GM18519 (cell line): Measurements from ENCODE around the gene POLR2E.

Experiments used
- ATAC-seq: cut with Tn5 transposase; IDR thresholded peaks from one replicate; pipeline ENCODE4 v1.9.1; 2021; ENCODE audit warnings: mild to moderate bottlenecking, moderate library complexity; ENCODE audit not compliant: unreplicated experiment, low FRiP score

The POLR2E gene

GRCh38 chr19:1052349-1052975 is 42.7 kb downstream of the POLR2E start:
- ATAC-seq: no peak

- no peak for ATAC-seq
Observed at GRCh38 chr19:1051791-1052190, 43.4 kb downstream of the POLR2E start.

- ATAC-seq: no peak
Observed at GRCh38 chr19:1050989-1051788, 44.0 kb downstream of the POLR2E start.

GRCh38 chr19:1049800-1050199 is 45.4 kb downstream of the POLR2E start:
- ATAC-seq: no peak

GRCh38 chr19:1049106-1049505 is 46.1 kb downstream of the POLR2E start:
- ATAC-seq: no peak

GRCh38 chr19:1047696-1048147 is 47.5 kb downstream of the POLR2E start:
- no peak for ATAC-seq

- ATAC-seq: no peak
Observed at GRCh38 chr19:1046836-1047695, 48.1 kb downstream of the POLR2E start.

GRCh38 chr19:1046117-1046626 is 49.0 kb downstream of the POLR2E start:
- ATAC-seq: no peak

- ATAC-seq: no peak
Observed at GRCh38 chr19:1045247-1045603, 50.0 kb downstream of the POLR2E start.

- ATAC-seq: no peak
Observed at GRCh38 chr19:1042689-1043511, 52.3 kb downstream of the POLR2E start.

- ATAC-seq: no peak
Observed at GRCh38 chr19:1041835-1042685, 53.1 kb downstream of the POLR2E start.

- no peak for ATAC-seq
Observed at GRCh38 chr19:1041272-1041834, 53.8 kb downstream of the POLR2E start.

GRCh38 chr19:1040476-1041271 is 54.5 kb downstream of the POLR2E start:
- ATAC-seq: no peak

GRCh38 chr19:1039646-1040475 is 55.3 kb downstream of the POLR2E start, which contains the start of gene ABCA7:
TSS of gene ABCA7 (plus strand) at chr19:1040107. CDS start at chr19:1041362, 1,255 bp downstream.
- ATAC-seq: peak; percentile 69

- ATAC-seq: no peak
Observed at GRCh38 chr19:1038978-1039645, 56.1 kb downstream of the POLR2E start.

- ATAC-seq: no peak
Observed at GRCh38 chr19:1037621-1038064, 57.5 kb downstream of the POLR2E start.
